GM08714 (cell line): ENCODE results near the gene MYADML2.

Experiments
- H3K4me3 ChIP-seq: fragments of 200-500 bp; sonication (Bioruptor generic); 2 replicates; pipeline ENCODE4 v1.5.1; 2014; ENCODE audit warnings: mild to moderate bottlenecking, low read length, inconsistent platforms
- ZNF274 ChIP-seq: IDR thresholded peaks from 2 replicates; pipeline ENCODE4 v1.6.1; 2012; ENCODE audit warnings: mild to moderate bottlenecking, low read depth, low read length

MYADML2 gene

DNA sequence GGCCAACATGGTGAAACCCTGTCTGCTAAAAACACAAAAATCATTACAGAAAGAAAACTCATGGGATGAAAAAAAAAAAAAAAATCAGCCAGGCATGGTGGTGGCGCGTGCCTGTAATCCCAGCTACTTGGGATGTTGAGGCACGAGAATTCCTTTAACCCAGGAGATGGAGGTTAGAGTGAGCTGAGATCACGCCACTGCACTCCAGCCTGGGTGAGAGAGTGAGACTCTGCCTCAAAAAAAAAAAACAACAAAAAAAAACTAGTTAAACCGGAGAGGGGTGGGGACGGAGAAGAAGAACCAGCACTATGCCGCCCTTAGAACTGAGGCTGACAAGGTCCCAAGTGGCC is 21.3 kb upstream of the MYADML2 start:
- TF ChIP-seq ZNF274: no peak
- H3K4me3 ChIP-seq: no peak overlapping the region

DNA sequence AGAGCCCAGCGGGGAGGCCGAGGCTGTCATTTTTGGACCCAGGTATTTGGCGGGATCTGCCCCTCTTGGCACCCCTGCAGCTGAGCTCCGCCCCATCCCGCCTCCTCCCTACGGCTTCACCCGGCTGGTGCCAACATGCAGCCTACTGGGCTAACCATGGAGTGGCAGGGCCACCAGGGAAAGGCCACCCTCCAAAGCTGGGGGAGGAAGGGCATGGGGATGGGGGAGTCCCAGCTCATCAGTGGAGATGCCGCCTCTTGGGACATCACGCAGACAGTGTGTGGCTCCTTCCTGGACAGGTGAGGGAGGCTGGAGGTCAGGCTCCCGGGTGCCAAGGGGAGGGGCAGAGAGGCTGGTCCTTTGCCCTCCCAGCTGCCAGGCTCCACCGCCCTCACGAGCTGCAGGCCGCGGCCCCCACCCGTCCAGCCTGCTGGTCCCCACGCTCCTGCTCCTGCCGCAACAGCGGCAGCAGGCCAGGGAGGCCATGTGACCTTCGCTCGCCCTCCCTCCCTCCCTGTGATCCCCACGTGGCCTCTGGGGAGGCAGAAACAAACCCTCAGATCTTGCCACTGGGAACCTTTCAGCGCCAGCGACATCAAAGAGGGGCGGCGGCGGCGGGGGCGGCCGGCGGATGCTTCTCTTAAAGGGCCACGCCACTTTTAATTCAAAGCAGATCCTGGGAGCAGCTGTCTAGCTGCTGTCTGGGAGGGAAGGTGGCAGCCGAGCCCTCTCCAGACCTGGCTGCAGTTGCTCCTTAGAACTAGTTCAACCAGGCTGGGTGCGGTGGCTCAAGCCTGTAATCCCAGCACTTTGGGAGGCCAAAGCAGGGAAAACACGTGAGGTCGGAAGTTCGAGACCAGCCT is 20.7 kb upstream of the MYADML2 start:
- no peak for TF ChIP-seq ZNF274
- H3K4me3 ChIP-seq: no peak overlapping the region; the same call in 1 of the 2 replicates

DNA sequence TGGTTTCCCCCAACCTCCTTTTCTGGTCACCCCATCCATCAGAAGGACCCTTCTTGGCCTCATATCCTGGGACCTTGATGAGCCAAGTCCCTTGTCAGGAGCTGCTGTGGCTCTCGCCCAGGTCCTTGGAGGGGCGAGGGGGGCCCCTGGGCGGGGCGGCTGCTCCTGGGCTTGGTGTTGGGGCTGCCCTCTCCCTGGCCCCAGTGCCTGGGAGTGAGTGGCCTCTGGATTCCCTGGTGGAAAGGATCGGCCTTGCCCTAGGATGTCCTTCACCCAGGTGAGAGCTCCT is 20.2 kb upstream of the MYADML2 start:
- H3K4me3 ChIP-seq: no peak overlapping the region
- TF ChIP-seq ZNF274: no peak

DNA sequence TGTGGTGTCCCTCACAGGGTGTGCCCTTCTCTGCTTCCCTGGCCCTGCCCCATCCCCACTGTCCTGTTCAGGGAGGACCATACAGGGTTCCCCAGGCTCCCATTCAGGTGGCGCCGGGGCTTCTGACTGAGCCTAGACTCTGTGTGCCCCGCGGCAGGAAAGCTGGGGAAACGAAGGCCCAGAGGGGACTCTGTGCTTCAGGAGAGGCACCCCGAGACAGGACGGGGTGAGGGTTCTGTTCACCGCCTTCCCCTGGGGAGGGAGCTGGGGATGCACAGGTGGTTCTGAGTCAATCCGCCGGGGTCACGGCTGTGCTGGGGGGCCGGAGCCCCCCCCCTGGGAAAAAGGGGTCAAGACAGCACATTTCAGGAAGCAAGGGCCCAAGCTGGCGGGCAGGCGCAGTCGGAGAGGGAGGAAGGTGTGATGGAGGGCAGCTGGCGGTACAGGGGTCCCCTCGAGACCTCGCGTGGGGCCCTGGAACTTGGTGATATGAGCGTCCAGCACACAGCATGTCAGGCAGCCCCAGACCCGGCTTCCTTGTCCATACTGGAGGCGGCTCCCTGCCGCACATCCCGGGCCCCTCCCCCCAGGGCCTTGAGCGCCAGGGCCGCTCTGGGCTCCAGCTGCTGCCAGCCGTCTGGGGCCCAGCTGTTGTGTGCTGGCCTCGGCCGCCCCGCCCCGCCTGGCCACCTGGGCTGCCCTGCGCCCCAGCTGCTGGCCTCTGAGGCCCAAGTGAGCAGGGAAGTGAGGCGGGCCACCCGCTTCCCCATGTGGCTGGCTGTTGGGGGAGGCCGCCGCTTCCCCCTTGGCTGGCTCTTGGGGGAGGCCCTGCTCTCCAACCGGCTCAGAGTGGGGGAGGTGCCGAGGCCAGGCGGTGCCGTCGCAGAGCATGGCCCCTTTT is 19.6 kb upstream of the MYADML2 start:
- TF ChIP-seq ZNF274: no peak

DNA sequence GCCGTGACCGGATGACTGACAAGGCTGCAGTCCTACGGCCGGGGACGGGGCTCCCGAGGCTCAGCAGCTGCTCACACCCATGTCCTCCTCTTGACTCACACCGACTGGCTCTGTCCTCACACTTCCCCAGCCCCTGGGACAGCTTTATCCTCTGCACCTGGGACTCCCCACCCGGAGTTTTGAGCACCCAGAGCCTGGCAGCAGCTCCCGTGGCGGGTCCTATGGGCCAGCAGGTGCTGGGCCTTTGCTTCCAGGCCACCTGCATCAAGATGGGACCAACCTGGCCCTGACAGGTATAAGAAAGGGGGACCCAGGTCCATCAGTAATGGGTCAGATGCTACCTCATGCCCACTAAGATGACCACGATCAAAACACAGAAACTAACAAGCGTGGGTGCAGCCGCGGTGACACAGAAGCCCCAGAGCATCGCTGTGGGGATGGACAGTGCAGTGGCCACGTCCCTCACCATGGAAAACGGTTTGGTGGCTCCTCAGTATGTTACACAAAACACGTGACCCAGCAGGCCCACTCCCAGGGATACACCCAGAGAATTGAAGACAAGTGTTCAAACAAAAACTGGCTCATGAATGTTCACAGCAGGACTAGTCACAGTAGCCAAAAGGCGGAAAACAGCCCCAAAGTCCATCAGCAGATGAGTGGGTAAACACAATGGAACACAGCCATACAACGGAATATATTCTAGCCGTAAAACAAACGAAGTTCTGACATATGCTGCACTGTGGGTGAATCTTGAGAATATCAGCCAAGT is 17.2 kb upstream of the MYADML2 start:
- H3K4me3 ChIP-seq: no peak overlapping the region
- TF ChIP-seq ZNF274: no peak

More for the DNA sequence above, 19.6 kb upstream of the MYADML2 start:
- no peak overlapping the region for H3K4me3 ChIP-seq

DNA sequence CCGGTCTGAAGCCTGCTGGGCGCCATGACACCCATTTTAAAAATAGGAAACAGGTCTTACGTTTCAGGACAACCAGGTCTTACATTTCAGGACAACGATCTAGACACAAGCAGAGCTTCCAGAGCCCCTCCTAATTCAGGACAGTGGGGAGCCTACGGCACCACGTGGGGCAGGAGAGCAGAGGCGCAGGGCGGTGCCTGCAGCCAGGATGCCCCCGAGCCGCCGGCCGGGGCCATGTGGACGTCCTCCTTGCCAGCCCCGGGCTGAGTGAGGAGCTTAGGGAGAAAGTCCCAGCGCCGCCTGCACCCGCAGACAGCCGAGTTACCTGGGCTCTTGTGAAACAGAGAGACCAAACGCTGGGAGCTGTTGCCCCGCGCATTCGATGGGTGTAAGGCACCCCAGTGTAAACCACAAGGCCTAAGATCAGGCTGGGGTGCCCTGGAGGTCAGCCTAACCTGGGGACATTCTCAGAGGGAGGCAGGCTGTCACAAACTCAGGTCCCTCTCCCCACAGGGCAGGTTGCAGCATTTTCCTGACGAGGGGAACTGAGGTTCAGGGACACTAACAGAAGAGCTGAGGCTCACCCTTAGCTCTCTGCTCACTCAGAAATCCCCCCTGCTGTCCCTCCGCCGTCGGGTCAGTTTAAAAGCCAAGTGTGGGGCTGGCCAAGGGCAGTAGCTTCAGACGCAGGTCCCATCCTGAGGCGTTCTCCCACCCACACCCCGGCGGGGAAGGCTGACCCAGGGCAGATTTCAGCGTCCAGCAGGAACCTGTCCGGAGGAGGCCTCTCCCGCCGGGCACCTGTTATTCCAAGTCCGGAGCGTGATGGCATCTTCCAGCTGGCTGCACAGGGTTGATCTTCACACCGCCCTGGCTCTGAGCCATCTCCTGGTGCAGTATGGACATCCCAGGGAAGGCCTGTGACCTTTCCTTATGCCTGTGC is 15.7 kb upstream of the MYADML2 start:
- no peak overlapping the region for H3K4me3 ChIP-seq
- no peak for TF ChIP-seq ZNF274

DNA sequence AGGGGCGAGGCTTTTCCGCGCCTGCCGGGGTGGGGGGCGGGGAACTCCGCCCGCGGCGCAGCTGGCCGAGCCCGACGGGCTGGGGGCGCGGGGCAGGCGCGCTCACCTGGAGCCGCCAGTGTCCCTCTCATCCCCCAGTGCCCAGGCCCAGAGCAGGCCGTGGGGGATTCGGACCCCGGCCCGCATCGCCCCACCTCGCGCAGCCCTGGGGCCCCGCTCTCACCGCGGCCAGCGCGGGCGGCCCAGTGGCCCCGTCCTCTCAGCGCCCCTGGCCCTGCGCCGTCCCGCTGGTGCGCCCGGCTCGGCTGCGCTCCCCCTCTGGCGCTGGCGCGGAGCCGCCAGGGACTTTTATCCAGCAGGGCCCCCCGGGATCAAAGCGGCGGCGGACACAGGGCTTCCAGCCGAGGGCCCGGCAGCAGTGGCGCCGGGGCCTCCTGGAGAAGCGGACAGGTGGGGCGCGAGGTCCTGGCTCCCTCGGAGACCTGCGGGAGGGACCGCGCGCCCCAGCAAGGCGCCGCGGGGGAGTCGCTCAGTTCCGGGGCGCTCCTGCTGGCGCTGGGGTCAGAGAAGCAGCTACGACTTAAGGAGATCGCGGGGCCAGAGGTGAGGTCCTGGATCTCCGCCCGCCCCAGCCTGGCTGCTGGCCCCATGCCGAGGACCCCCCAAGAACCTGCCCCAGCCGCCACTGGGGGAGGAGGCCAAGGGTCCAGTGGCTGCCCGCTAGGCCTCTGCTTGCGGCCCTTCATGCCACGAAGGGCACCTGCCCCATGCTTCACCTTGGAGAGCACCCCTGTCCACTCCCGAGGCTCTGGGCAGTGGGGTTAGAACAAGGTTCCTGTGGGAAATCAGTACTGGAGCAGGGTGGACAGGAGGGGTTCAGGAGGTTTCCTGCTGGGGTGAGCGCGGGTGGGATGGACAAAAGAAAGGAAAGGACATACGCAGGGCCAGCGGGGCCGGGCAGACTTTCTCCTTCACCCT is 14.8 kb upstream of the MYADML2 start:
- no peak overlapping the region for H3K4me3 ChIP-seq
- no peak for TF ChIP-seq ZNF274

DNA sequence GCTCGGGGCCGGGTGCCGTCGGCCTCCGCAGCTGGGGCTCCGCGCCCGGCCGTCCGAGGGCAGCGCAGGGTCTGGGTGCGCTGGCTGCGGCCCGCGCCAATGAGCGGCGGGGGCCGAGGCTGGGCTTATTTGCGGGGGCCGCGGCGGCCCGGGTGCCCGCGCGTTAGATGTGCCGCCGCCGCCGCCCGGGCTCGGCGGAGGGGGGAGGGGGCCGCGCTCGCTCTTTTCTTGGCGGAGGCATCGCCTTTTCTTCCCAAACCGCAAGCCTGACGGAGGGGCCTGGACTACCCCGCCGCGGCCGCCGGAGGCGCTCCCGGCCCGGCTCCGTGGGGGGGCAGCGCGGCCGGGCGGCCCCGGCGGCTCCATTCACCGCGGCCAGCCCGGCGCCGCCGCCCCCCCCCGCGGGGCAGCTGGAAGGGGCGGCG is 14.1 kb upstream of the MYADML2 start, which contains the start of gene NOTUM:
Gene NOTUM, minus strand, starts transcription at position 101 of the 425 bp plus-strand sequence. CDS start 278 bp downstream, outside the sequence.
- no peak for TF ChIP-seq ZNF274
- no peak within 1 kb of the TSS; the same call in 1 of the 2 replicates for H3K4me3 ChIP-seq

DNA sequence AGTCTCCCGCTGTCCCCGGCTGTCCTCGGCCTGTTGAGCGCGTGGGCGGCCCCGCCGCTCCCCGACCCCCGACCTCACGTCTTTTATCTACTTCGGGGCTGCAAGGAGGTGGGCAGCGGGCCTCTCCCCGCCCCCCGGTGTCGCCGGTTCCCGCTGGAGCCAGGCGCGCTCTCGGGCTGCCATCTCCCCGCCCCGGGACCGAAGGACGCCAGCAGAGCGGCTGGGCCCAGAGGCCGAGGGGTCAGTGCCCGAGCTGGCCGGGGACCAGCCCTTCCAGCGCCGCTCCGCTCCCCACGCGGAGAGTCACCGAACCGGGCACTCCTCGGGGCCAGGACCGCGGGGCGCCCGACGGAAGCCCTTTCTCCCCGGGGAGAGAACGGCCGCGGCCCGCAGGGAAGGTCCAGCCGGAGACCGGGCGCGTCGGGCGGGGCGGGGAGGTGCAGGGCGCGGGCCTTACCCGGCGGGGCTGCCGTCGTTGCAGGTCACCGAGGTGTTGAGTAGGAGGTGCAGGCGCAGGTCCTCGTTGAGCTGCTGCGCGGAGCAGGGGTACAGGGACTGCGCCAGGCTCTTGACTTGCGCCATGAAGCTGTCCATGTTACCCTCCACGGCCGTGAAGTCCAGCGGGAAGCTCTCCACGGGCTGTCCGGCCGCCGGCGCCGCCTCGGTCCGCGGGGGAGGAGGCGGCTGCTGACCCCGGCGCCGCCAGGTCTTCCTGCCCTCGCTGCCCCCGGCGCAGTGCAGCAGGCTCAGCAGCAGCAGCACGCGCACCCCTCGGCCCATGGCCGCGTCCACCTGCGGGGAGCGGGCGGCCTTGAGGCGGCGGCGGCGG is 13.3 kb upstream of the MYADML2 start:
- peak overlapping the region; percentile 32; the same call in 1 of the 2 replicates for H3K4me3 ChIP-seq
- no peak for TF ChIP-seq ZNF274

DNA sequence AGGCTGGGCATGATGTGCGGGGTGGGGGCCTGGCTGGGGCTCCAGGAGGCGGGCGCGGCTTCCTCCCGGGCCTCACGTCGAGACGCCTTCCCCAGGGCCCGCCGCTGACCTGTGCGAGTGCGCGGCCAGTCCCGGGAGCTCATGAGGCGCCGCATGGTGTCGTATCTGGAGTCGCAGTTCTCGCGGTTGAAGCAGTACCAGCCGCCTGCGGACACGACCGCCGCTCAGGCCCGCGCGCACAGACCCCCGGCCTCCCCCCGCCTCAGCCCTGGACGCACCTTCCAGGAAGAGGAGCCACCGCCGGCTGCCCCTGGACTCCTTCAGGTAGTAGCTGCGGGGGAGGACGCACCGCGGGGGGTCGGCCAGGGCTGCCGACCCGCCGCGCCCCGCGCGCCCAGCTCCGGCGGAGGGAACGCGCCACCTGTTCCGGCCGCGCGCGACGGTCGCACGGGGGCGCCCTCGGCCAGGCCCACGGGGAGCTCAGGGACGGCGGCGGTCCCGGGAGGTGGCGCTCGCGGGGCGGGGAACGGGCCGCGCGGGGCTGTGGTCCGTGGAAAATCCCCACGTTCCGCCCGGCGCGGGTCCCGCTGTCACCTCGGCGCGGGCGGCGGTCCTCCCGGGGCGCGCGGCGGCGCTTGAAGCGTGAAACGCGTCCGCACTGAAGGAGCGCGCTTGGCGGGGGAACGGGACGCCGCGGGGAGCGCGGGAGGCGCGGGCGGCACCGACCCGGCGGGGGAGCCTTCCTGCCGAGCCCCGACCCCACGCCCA is 12.5 kb upstream of the MYADML2 start:
- peak overlapping the region; percentile 32; the same call in 1 of the 2 replicates for H3K4me3 ChIP-seq
- TF ChIP-seq ZNF274: no peak

DNA sequence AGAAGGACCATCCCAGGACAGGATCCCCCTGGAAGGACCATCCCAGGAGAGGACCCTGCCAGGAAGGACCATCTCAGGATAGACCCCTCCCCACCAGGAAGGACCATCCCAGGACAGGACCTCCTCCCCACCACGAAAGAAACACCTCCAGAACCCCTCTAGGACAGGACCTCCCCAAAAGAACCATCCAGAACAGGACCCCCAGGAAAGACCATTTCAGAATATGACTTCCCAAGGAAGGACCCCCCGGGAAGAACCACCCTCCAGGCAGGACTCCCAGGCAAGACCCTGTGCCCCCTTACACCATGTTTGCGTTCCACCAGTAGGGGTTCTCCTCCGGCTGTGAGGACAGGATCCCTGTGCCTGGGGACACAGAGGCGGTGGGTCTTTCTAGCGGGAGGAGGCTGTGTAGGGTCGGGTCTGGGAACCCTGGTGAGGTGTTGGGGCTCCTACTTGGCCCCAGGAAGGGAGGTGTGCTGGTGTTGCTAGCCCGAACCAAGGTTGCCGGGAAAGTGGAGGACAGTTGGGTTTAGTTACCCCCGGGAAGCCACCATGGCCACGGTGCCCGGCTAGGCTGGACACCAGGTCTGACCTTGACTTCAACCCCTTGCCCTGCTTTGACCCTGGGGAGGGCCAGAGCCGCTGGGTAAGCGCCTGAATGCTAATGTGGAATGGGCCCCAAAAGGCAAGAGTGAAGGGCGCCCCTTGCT is 11.8 kb upstream of the MYADML2 start:
- TF ChIP-seq ZNF274: no peak
- no peak overlapping the region for H3K4me3 ChIP-seq
